IgD-negative memory B cell (primary cell): ENCODE measurements around the gene LCNL1. TPM values are rescaled to one million over a fixed set of nuclear protein-coding genes. Genes with fewer than 3 reads are reported as not detected.

Experiments
- H3K27ac Mint-ChIP-seq, 3 donors: one replicate each; pipeline ENCODE4 v1.8.0; 2020 to 2022; ENCODE audit warnings: mild to moderate bottlenecking in 3 of 3, mixed read lengths in 3 of 3, moderate library complexity in 1 of 3
- H3K27me3 Mint-ChIP-seq: one replicate; pipeline ENCODE4 v1.8.0; 2021; ENCODE audit warnings: mixed read lengths
- H3K36me3 Mint-ChIP-seq: one replicate; pipeline ENCODE4 v1.8.0; 2020; ENCODE audit warnings: mild to moderate bottlenecking, mixed read lengths
- H3K4me1 Mint-ChIP-seq, 3 donors: one replicate each; pipeline ENCODE4 v1.8.0; 2020 to 2022; ENCODE audit warnings: mixed read lengths in 3 of 3, mild to moderate bottlenecking in 1 of 3
- H3K4me3 Mint-ChIP-seq, 4 donors: one replicate each; pipeline ENCODE4 v1.8.0; 2020 to 2022; ENCODE audit warnings: mild to moderate bottlenecking in 4 of 4, mixed read lengths in 4 of 4, moderate library complexity in 3 of 4
- H3K9me3 Mint-ChIP-seq, 3 donors: one replicate each; pipeline ENCODE4 v1.8.0; 2020 to 2021; ENCODE audit warnings: mixed read lengths in 3 of 3, mild to moderate bottlenecking in 1 of 3
- polyA plus RNA-seq: library from polyadenylated mRNA; unstranded; fragments of 300-500 nt; fragmentation: Illumina TruSeq; gene quantifications from one replicate; pipeline ENCODE4 v1.2.3, GENCODE V29; 2021

The LCNL1 gene
- polyA plus RNA-seq, 1 donor from 2014 or later: not detected

DNA sequence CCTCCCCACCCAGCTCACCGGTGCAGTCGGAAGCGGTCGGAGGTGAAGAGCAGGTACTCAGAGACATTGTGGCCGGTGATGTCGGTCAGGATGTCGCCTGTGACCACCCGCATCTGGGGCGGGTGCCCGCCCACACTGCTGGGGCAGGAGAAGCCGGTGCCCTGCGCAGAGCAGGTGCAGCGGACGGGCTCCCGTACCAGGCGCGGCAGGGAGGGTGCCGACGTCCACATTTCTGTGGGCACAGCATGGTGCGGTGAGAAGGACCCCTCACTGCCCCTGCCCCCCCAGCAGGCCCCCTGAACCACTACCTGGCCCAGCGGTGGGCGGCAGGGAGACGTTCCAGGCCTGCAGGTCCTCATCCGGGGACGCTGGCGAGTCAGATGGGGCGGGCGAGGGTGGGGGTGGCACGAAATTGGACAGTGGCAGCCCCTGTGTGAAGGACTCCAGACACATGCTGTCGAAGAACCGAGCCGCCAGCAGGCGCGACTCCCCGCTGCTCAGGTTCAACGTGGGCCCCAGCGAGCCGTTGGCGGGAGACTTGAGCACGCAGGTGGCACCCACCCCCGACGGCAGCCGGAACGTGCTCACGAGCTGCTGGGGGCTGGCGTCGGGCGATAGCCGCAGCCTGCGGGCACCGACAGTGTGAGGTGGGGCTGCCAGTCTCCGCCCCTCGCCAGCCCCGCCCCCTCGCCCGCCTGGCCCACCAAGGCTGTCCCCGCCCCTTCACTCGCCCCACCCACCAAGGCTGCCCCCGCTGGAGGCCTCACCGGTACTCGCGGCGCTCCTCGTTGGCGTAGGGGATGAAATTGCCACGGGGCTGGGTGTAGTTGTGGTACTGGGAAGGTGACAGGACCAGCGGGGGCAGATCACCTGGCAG, 30.1 kb downstream of the LCNL1 start:
- Mint-ChIP-seq H3K4me3 (no peak overlapping the region), H3K4me1 (no peaks in the 10 kb centered on the region), H3K27me3 (no peaks in the 10 kb centered on the region), H3K36me3 (no peaks in the 10 kb centered on the region), H3K27ac (no peak overlapping the region), H3K9me3 (no peaks in the 10 kb centered on the region)

DNA sequence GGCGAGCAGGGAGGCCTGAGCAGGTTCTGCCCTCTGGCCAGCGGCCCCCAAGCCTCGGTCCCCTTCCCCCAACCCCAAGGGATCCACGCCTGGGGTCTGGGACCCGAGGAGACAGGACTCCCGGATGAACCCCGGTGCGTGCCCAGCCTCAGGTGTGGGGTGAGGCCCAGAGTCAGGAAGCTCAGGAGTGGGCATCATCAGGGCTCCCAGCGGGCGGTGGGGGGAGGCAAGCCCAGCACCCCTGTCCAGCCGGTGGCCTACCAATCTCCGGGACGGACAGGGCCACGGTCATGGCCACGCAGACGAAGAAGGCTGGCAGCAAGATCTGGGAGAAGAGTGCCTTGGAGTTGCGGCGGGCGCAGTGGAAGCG, 30.8 kb downstream of the LCNL1 start:
- H3K27me3 Mint-ChIP-seq: no peaks in the 10 kb centered on the region
- no peaks in the 10 kb centered on the region for H3K9me3 Mint-ChIP-seq
- no peak overlapping the region for H3K27ac Mint-ChIP-seq
- no peak overlapping the region for H3K4me3 Mint-ChIP-seq
- peaks cover under 1% of the 10 kb centered on the region for H3K36me3 Mint-ChIP-seq
- H3K4me1 Mint-ChIP-seq: no peaks in the 10 kb centered on the region

GRCh38 chr9:137014166-137014565, 31.4 kb downstream of the LCNL1 start:
- Mint-ChIP-seq H3K36me3 (peaks cover 1% of the 10 kb centered on the region), H3K9me3 (no peaks in the 10 kb centered on the region), H3K4me1 (no peaks in the 10 kb centered on the region), H3K27me3 (no peaks in the 10 kb centered on the region), H3K27ac (no peak overlapping the region), H3K4me3 (peak overlapping the region in 1 of 4 donors; percentile 22)

DNA sequence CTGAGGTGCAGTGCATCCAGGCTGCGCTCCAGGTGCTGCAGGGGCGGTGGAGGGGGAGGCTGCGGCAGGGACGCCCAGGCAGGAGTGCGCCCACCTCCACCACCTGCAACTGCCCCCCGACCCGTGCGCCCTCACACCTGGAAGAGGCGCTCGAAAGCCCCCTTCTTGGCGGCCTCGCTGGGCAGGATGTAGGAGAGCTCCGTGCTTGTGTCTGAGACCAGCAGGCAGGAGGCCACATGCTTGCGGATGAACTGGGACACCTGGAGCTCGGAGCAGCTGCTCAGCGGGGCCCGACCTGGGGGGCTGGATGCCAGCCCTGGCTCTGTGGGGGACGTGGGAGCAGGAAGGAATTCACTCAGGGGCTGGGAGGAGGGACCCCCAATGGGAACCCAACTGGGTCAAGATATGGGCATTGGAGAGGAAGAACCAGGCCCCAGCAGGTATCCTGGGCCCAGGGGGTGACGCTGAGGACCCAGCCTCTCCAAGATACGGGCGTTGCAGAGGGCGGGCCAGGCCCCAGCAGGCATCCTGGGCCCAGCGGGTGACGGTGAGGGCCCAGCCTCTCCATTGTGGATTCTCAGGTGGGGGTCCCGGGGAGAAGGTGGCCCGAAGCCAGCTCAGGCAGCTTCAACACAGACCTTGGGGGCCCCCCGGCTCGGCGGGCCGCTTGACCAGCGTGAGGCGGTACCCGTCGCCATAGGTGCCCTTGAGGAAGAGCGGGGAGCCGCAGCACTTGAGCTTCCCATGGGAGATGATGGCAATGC, 32.2 kb downstream of the LCNL1 start:
- Mint-ChIP-seq H3K4me3 (no peak overlapping the region), H3K27me3 (no peaks in the 10 kb centered on the region), H3K4me1 (no peaks in the 10 kb centered on the region), H3K27ac (no peak overlapping the region), H3K9me3 (no peaks in the 10 kb centered on the region), H3K36me3 (peaks cover 3% of the 10 kb centered on the region)

GRCh38 chr9:137015540-137015930, 32.7 kb downstream of the LCNL1 start:
- Mint-ChIP-seq H3K4me1 (no peaks in the 10 kb centered on the region), H3K4me3 (no peak overlapping the region), H3K36me3 (peaks cover 3% of the 10 kb centered on the region), H3K27me3 (no peaks in the 10 kb centered on the region), H3K27ac (no peak overlapping the region), H3K9me3 (no peaks in the 10 kb centered on the region)

- no peaks in the 10 kb centered on the region for H3K9me3 Mint-ChIP-seq
- H3K4me1 Mint-ChIP-seq: no peaks in the 10 kb centered on the region
- no peak overlapping the region for H3K4me3 Mint-ChIP-seq
- peaks cover 3% of the 10 kb centered on the region for H3K36me3 Mint-ChIP-seq
- no peaks in the 10 kb centered on the region for H3K27me3 Mint-ChIP-seq
- no peak overlapping the region for H3K27ac Mint-ChIP-seq
Measured at GRCh38 chr9:137015976-137016375, 33.2 kb downstream of the LCNL1 start.

DNA sequence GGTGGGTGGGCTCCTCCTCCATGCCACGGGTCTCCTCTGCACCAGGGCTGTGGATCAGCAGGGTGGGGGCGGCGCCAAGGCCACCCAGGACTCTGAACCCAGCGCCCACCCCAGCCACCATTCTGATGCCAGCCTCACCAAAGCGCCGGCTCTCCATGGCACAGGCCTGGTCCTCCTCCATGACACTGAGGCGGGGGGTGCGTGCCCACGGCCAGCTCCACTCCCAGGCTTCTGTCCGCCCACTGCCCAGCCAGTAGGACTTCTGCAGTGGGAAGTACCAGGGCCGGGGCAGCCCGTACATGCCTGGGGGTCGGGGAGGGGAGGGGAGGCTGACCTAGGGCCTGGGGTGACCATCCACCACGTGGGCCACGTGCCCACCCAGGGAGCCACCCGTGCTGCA, 33.6 kb downstream of the LCNL1 start:
- no peaks in the 10 kb centered on the region for H3K9me3 Mint-ChIP-seq
- no peaks in the 10 kb centered on the region for H3K27me3 Mint-ChIP-seq
- peaks cover 3% of the 10 kb centered on the region for H3K36me3 Mint-ChIP-seq
- H3K27ac Mint-ChIP-seq: no peak overlapping the region
- H3K4me3 Mint-ChIP-seq: no peak overlapping the region
- H3K4me1 Mint-ChIP-seq: no peaks in the 10 kb centered on the region

GRCh38 chr9:137017071-137017470, 34.3 kb downstream of the LCNL1 start:
- Mint-ChIP-seq H3K4me1 (peaks cover 0 to under 1% (median 0%) of the 10 kb centered on the region in 3 donors), H3K9me3 (no peaks in the 10 kb centered on the region), H3K27me3 (no peaks in the 10 kb centered on the region), H3K36me3 (peaks cover 3% of the 10 kb centered on the region), H3K27ac (no peak overlapping the region), H3K4me3 (no peak overlapping the region)

- Mint-ChIP-seq H3K27me3 (no peaks in the 10 kb centered on the region), H3K36me3 (peaks cover 3% of the 10 kb centered on the region), H3K4me3 (no peak overlapping the region), H3K9me3 (no peaks in the 10 kb centered on the region), H3K27ac (peak overlapping the region in 1 of 3 donors; percentile 67), H3K4me1 (peaks cover 0 to 1% (median 0%) of the 10 kb centered on the region in 3 donors)
Measured at GRCh38 chr9:137017791-137018497, 35.2 kb downstream of the LCNL1 start.

DNA sequence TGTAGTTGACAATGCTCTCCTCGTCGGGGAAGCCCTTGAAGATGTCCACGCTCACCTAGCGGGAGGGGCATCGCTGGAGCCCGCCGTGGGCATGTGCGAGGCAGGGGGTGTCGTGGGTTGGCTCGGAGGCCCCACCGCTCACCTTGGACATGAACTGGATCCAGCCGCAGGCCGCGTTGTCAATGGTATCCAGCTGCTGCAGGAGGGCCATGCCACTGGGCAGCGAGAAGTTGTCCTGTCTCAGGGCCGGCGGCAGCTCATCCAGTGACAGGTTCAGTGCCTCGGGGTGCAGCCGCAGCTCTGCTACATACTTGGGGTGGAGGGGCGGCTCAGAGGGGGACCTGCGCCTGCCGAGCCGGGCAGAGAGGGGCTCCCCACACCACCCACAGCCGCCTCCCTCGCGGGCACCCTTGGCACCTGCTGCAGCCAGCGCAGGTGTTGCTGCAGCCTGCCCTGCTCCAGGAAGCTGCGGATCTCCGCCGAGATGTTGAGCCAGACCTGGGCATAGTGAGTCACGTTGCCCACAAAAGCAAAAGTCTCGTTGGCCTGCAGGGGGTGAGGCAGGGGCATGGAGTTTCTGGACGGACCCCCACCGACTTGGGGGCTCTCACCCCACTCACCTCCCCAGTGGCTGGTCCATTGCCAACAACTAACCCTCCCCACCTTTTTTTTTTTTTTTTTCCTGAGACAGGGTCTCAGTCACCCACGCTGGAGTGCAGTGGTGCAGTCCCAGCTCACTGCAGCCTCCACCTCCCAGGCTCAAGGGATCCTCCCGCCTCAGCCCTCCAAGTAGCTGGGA, 36.2 kb downstream of the LCNL1 start:
- Mint-ChIP-seq H3K4me1 (peaks cover 0 to 1% (median 0%) of the 10 kb centered on the region in 3 donors), H3K9me3 (no peaks in the 10 kb centered on the region), H3K27me3 (no peaks in the 10 kb centered on the region), H3K36me3 (peaks cover 3% of the 10 kb centered on the region), H3K27ac (no peak overlapping the region), H3K4me3 (no peak overlapping the region)

GRCh38 chr9:137019891-137020683, 37.3 kb downstream of the LCNL1 start:
- no peaks in the 10 kb centered on the region for H3K27me3 Mint-ChIP-seq
- H3K4me1 Mint-ChIP-seq: peaks cover 0 to 1% (median 0%) of the 10 kb centered on the region in 3 donors
- H3K36me3 Mint-ChIP-seq: peaks cover 3% of the 10 kb centered on the region
- no peak overlapping the region for H3K27ac Mint-ChIP-seq
- H3K4me3 Mint-ChIP-seq: no peak overlapping the region
- H3K9me3 Mint-ChIP-seq: no peaks in the 10 kb centered on the region

DNA sequence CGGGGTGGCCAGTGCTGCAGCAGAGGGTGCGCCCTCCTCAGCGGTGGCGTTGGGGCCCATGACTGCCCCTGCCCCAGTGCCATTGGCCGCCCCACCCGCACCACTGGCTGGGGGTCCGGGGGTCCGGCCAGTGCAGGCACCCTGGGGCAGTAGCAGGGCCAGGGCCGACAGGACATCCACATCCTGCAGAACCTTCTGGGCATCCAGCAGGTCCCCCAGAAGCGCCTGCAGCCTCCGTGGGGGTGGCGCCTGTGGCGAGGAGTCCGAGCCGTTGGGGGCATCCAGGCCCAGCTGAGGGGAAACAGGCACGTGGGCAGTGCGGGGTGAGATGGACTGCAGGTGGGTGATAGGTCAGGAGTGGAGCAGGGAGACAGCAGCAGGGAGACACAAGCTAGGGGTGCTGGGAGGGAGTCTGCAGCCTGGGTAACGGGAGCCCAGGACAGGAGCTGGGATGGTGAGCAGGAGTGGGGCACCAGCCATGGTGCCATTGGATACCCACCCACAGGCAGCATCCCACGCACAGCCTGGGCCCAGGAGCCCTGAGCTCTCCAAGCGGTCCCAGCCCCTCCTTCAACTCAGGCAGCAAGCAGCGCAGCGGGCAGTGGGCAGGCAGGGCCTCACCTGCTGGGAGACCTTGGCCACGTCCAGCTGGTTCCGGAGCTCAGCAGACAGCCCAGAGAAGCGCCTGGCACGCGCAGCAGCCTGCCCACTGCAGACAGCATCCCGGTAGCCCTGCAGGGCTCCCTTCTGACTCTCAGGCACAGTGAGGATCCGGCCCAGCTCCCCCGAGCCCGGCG, 38.2 kb downstream of the LCNL1 start:
- H3K4me3 Mint-ChIP-seq: no peak overlapping the region
- H3K27ac Mint-ChIP-seq: no peak overlapping the region
- no peaks in the 10 kb centered on the region for H3K27me3 Mint-ChIP-seq
- H3K36me3 Mint-ChIP-seq: peaks cover 3% of the 10 kb centered on the region
- peaks cover 4 to 6% (median 4%) of the 10 kb centered on the region in 3 donors for H3K4me1 Mint-ChIP-seq
- no peaks in the 10 kb centered on the region for H3K9me3 Mint-ChIP-seq

DNA sequence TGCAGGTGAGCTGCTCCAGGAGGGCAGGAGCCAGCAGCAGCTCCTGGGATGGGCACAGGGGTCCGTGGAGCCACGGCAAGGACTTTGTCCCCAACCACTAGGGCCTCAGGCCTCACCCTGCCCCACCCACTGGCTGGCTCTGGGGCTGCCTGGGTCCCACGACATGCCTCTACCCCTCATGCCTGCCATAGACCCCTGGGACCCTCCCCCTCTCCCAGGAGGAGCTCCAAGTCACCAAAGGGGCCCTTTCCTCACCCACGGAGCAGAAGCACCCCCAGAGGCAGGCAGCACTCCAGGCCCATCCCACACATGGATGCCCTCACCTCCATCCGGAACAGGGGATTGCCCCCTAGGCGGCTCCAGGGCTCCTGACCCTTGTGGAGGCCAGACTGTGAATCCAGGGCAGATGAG, 38.8 kb downstream of the LCNL1 start:
- Mint-ChIP-seq H3K27ac (no peak overlapping the region), H3K27me3 (no peaks in the 10 kb centered on the region), H3K4me1 (peaks cover 4 to 11% (median 6%) of the 10 kb centered on the region in 3 donors), H3K4me3 (no peak overlapping the region), H3K9me3 (no peaks in the 10 kb centered on the region), H3K36me3 (peaks cover 3% of the 10 kb centered on the region)
